ENCODE data around the gene VSIG10L.
A peak's percentile ranks its signal among the peaks of the same experiment; 100 is the strongest.

Gene VSIG10L

DNA sequence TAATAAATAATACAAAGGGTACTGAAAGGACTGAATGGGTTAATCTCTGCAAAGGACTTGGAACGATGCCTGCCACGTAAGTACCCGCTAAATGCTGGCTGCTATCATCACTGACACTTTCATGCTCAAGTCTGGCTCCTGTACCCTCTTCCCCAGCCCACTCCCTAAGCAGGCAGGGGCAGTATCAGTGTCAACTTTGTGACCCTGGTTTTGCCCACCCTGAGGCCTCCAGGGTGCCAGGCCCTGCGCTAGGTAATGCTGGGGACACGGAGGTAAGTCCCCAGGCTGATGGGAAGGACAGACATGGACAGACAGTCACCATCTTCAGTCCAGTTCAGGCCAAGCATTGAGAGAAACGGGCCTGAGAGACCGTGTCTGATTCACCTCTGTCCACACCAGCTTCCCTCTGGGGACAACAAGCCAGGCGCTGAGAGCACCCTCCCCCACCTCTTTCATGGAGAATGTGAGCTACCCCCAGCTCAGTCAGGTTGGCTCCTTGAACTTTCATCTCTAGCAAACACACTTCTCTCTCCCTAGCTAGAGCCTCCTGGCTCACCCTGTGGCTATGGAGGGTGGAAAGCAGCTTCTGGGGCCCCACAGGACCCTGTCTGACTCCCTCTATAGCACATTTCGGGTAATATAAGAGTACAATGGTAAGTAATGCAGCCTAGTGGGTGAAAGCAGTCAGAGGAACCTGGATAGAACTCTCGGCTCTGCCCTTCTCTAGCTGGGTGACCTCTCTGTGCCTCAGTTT is 23.4 kb upstream of the VSIG10L start:
- no peak for DNase-seq (ENCODE audit: low spot score)
- H3K4me3 ChIP-seq: peak overlapping the region; percentile 84
- TF ChIP-seq, protein P1, sequence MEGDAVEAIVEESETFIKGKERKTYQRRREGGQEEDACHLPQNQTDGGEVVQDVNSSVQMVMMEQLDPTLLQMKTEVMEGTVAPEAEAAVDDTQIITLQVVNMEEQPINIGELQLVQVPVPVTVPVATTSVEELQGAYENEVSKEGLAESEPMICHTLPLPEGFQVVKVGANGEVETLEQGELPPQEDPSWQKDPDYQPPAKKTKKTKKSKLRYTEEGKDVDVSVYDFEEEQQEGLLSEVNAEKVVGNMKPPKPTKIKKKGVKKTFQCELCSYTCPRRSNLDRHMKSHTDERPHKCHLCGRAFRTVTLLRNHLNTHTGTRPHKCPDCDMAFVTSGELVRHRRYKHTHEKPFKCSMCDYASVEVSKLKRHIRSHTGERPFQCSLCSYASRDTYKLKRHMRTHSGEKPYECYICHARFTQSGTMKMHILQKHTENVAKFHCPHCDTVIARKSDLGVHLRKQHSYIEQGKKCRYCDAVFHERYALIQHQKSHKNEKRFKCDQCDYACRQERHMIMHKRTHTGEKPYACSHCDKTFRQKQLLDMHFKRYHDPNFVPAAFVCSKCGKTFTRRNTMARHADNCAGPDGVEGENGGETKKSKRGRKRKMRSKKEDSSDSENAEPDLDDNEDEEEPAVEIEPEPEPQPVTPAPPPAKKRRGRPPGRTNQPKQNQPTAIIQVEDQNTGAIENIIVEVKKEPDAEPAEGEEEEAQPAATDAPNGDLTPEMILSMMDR (IDR thresholded peaks at IDR 0.05): no peak
- H3K27ac ChIP-seq: peak overlapping the region; percentile 95 to 100

DNA sequence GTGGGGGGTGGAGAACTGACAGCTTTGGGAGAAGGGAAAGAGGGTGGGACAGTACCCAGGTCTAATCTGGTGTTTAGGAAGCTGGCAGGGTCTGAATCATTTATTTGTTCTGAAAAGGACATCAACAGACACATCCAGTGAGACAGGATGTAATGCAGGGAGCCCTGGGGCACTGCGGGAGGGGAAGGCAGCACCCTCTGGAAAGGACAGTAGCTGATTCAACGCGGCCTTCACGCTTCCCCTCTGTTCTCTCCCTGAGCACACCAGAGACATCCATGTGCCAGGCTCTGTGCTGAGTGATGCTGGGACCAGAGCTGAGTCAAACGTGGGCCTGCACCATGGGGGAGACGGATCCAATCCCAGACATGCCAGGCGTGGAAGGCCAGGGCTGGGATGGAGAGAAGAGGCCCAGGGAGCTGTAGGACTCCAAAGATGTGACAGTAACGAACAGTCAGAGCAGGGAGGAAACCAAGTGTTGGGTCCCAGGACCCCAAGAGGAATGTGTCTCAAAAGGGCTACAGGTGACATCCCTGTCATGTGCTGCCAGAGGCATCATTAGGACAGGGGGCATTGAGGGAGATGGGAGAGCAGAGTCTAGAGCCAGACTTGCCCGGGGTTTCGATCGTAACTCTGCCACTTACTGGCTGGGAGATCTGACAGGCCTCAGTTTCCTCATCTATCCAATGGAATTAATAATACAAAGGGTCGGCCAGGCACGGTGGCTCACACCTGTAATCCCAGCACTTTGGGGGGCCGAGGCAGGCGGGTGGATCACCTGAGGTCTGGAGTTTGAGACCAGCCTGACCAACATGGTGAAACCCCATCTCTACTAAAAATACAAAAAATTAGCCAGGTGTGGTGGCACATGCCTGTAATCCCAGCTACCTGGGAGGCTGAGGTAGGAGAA is 22.5 kb upstream of the VSIG10L start:
- H3K4me3 ChIP-seq: no peak overlapping the region
- TF ChIP-seq, protein P1 (IDR thresholded peaks at IDR 0.05): no peak
- DNase-seq (ENCODE audit: low spot score): no peak
- H3K27ac ChIP-seq: peak overlapping the region in 1 of 2 donors; percentile 80

DNA sequence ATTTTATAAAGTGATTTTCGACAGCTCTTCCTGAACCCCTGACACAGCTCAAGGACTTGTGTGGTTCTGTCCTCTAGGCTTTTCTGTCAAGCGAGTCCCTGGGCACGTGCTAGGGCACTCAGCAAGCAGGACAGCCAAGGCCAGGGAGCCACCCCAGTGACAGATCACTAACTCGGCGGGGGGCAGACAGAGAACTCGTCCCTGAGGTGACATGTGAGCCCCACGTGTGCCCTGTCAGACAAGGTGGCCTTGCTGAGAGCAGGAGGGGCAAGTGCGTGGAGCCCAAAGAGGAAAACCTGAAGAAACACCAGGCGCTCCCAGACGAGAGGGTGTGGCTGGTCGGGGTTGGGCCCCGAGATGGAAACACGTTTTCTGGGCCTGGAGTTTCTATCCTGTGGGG is 19.3 kb upstream of the VSIG10L start:
- Histone ChIP-seq H3K4me3 (no peak overlapping the region), H3K27ac (no peak overlapping the region)
- DNase-seq (ENCODE audit: low spot score): no peak
- TF ChIP-seq, protein P1 (IDR thresholded peaks at IDR 0.05): no peak

DNA sequence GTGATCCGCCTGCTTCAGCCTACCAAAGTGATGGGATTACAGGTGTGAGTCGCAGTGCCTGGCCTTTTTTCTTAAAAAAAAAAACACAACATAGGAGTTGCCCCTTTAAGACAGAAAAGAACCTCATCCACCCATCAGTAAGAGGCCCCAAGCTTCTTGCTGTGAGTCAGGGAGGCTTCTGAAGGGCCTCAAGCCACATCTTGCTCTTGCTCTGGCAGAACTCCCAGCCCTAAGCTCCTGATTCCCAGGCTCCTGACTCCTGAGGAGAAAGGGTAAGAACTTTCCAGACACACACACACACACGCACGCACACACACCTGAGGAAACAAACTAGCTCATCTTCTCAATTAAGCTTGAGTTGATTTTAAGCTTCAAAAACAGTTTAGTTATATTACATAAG is 17.4 kb upstream of the VSIG10L start:
- TF ChIP-seq, protein P1 (IDR thresholded peaks at IDR 0.05): no peak
- Histone ChIP-seq H3K27ac (no peak overlapping the region), H3K4me3 (no peak overlapping the region)
- no peak for DNase-seq (ENCODE audit: low spot score)

DNA sequence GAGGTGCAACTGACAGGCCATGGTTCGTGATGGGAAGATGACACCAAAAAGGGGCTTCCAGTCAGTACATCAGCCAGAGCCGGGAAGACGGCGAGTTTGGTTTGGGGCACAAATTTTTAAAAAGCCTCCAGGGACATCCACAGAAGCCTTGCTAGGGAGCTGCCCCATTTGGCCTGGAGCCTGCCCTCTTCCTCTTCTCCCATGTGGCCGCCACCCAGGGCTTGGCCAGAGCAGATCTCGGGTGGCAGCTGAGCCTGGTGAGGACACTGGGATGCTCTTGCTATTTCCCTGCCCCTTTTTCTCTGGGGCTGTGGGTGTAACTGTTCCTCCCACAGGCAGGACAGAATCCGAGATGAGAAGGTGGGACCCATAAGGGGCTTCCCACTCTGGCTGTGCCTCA is 16.0 kb upstream of the VSIG10L start:
- H3K27ac ChIP-seq: no peak overlapping the region
- H3K4me3 ChIP-seq: no peak overlapping the region
- TF ChIP-seq, protein P1 (IDR thresholded peaks at IDR 0.05): no peak
- no peak for DNase-seq (ENCODE audit: low spot score)

DNA sequence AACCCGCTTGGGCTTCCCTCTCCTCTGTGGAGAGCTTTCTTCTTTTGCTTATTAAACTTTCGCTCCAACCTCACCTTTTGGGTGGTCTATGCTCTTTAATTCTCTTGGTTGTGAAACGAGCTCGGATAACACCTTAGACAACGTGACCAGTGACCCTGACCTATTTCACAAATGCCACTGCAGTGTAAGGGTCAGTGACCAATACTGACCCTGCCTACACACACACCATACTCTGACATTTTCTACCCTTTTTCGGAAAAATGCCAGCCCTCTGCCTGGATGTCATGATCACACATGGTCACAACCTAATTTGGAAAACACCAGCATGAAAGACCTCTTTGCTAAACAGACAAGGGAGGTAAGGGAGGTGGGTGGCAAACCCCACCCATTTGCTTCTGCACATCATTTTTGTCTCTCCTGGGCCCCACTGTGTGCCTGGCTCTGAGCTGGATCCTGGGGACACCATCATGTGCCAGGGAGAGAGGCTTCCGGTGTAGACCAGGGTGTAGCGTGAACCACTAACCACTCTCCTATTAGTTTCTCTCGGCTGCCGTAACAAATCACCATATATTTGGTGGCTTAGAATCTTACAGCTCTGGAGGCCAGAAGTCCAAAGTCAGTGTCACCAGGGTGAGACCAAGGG is 14.3 kb upstream of the VSIG10L start:
- DNase-seq (ENCODE audit: low spot score): no peak
- TF ChIP-seq, protein P1 (IDR thresholded peaks at IDR 0.05): no peak
- Histone ChIP-seq H3K27ac (no peak overlapping the region), H3K4me3 (no peak overlapping the region)

Measured in coronary artery (tissue), 2 donors.